GM18520 (cell line): Measurements from ENCODE around the gene SPATA2.
"Not testable (repeated sequence)": the region's sequence is repeated elsewhere in the genome, so short reads cannot be mapped to it uniquely, and the experiment has no call there.

Source experiments
- ATAC-seq: cut with Tn5 transposase; IDR thresholded peaks from one replicate; pipeline ENCODE4 v1.9.1; 2021; ENCODE audit not compliant: unreplicated experiment

Gene SPATA2

DNA sequence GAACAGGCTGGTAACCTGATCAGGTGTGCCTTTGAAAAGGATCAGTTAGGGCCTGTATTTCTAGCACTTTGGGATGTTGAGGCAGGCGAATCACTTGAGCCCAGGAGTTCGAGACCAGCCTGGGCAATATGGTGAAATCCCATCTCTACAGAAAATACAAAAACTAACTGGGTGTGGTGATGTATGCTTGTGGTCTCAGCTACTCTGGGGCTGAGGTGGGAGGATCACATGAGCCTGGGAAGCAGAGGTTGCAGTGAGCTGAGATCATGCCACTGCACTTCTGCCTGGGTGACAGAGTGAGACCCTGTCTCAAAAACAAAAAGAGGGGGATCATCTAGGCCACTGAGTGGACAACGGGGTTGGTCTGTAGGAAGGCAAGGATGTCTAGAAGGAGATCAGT lies 54.1 kb downstream of the SPATA2 start:
- ATAC-seq: not testable (repeated sequence)

DNA sequence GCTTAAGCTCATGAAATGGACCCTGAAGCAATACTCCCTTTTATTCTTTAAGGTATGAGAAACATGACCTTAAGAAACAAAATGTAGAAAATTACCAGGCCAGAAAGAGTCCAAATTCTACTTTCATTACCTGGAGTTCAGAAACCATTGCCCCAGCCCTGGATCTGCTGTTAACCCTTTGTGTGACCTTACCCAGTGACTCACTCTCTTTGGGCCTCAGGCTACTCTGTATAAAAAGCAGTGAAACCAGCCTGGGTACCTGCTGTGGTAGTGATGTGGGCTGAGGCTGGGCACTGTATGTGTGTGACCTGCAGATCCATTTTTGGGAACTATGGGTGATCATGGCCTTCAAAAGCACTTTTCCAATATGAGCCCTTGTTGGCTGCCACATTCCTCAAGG lies 55.5 kb downstream of the SPATA2 start:
- no peak for ATAC-seq

DNA sequence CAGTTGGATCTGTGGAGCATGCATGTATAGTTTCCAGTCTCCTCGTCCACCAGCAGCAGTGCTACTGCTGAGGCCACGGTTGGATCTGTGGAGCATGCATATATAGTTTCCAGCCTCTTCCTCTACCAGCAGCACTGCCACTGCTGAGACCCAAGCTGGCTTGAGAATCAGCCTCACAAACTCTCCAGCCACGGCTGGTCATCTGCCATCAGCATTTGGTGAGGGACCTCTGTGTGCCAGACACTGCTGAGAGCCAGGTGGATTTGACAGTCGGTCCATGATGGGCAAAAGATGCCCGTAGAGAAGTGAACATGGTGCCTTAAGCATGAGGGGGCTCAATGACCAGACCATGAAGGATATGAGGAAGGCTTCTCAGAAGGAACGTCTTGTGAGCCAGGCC lies 56.3 kb downstream of the SPATA2 start:
- ATAC-seq: no peak

DNA sequence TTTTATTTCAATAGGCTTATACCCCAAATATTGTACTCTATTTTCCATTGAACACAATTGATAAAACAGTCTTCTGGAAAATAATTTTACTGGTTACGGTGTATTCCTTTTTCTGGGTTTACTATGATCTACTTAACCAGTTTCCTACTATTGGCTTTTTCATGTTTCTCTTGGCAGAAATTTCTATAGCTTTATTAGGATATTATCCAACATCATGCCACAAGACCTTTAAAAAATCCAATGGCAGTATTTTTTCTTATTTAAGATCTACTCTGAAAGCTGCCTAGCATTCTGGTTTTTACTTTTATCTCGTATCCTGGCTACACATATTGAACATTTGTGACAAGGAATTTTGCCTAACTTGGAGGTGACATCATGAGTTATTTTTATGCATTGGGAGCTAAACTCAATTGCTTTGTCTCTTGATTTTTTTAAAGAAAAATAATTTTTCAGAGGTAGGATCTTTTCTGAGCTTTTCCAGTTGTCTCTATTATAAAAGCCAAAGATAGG lies 57.2 kb downstream of the SPATA2 start:
- ATAC-seq: no peak

DNA sequence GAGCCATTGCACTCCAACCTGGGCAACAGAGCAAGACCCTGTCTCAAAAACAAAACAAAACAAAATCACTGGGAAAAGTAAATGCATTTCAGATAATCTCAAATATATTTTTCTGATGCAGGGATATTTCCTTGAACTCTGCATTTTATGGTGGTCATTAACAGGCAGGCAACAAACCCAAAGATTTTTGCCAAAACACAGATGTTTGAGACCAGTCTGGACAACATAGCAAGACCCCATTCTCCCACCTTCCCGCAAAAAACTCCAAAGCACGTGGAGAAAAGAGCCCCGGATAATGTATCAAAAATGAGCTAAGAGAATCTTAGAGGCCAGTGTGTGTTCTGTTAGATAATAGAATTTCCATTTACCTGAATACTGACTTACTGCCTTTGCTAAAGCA lies 58.4 kb downstream of the SPATA2 start:
- no peak for ATAC-seq

DNA sequence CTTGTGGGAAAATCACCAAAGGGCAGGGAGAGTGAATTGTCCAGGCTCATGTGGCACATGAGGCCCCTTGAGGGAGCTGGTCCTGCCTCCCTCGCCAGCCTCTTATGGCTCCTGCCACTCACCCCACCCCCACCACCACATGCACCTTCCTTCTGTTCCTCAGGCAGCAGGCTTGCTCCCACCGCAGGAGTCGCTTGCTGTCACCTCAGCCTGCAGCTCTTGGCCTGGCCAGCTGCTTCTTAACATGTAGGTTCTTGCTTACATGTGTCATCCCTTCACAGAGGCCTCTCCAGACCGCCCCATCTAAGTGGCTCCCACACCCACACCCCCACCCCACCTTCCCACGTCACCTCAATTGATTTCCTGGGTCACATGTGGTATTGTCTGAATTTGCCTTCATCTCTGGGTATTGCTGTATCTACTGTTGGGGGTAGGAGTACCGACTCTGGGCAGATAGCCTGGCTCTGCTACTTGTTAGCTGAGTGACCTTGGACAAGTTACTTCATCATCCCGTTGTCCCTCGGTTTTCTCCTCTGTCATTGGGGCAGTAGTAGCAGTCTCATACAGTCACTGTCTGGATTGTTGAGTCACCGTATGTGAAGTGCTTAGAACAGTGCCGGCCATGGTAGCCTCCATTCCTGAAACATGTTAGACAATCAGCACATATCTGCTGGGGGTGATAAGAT lies 61.0 kb downstream of the SPATA2 start:
- ATAC-seq: no peak

DNA sequence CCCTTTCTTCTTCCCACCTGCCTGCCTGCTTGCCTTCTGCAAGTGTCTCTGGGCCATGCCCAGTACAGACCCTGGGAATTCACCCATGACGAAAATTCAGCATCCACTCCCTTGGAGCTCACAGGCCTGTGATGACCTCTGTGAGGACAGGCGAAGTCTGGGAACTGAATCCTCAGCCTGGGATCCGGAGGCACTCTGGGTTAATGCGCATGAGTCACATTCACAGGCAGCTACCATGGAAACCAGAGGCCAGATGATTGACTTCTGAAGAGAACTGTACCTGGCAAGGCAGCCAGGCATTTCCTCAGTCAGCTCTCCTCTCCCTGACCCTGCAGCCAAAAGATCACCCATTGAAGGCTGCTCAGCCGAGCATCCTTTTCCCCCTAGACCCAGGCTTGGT lies 61.7 kb downstream of the SPATA2 start:
- ATAC-seq: no peak
